Kidney (tissue), 14 donors: ENCODE data around the gene SDHAF1. TPM values are rescaled to one million over a fixed set of nuclear protein-coding genes. Genes with fewer than 3 reads are reported as not detected.

Experiments used
- DNase-seq, 5 donors: peaks; one replicate each; pipeline ENCODE4 v3.0.0-alpha.2; 2013 to 2020
- FAIRE-seq: peaks from 2 replicates; lab custom pipeline; 2012; peaks lifted over from hg19 to GRCh38; lab: Jason Lieb, UNC
- H3K27ac ChIP-seq, 2 donors: one replicate each; pipeline ENCODE4 v1.7.0; 2013; ENCODE audit warnings: low read depth in 2 of 2, low read length in 2 of 2, inconsistent platforms in 1 of 2
- H3K27me3 ChIP-seq: one replicate; pipeline ENCODE4 v1.7.1; 2013; ENCODE audit warnings: low read length, inconsistent platforms; ENCODE audit not compliant: control insufficient read depth, insufficient read depth
- H3K36me3 ChIP-seq, 3 donors: one replicate each; pipeline versions ENCODE4 v1.7.0 to v1.7.1; 2013; ENCODE audit warnings: low read length in 3 of 3, control low read depth in 1 of 3, inconsistent platforms in 1 of 3; ENCODE audit not compliant: insufficient read depth in 3 of 3, control insufficient read depth in 2 of 3
- H3K4me1 ChIP-seq, 3 donors: one replicate each; pipeline versions ENCODE4 v1.7.0 to v1.7.1; 2013; ENCODE audit warnings: low read length in 3 of 3, inconsistent platforms in 1 of 3, low read depth in 1 of 3; ENCODE audit not compliant: control insufficient read depth in 2 of 3, insufficient read depth in 2 of 3
- H3K4me3 ChIP-seq, 3 donors: one replicate each; pipeline versions ENCODE4 v1.7.0 to v1.8.1; 2013; ENCODE audit warnings: low read length in 3 of 3, control low read depth in 1 of 3, inconsistent platforms in 1 of 3
- H3K9ac ChIP-seq, 3 donors: one replicate each; pipeline versions ENCODE4 v1.7.0 to v1.7.1; 2013; ENCODE audit warnings: low read length in 3 of 3, control low read depth in 1 of 3, inconsistent platforms in 1 of 3
- H3K9me3 ChIP-seq, 3 donors: one replicate each; pipeline versions ENCODE4 v1.7.0 to v1.7.1; 2013; ENCODE audit warnings: low read length in 3 of 3, control low read depth in 1 of 3, inconsistent platforms in 1 of 3; ENCODE audit not compliant: control insufficient read depth in 2 of 3, insufficient read depth in 1 of 3
- intact Hi-C: fragments of 100-400 bp; cut with DNase I; formaldehyde crosslinking; loops from one replicate; pipeline ENCODE4 v1.11.1; 2022
- polyA plus RNA-seq: library from polyadenylated mRNA; stranded (reverse); fragments of 350-450 nt; fragmentation: Illumina TruSeq; extraction: RNeasy Lipid Tissue Mini Kit (QIAGEN cat#74804); gene quantifications from one replicate; pipeline ENCODE4 v1.2.3, GENCODE V29; 2014; ENCODE audit warnings: low read depth, low replicate concordance; ENCODE audit not compliant: insufficient read depth
- total RNA-seq: library from RNA; stranded (reverse); fragmentation: NEBNext Ultra II Directional; extraction: Animal tissue kit (Norgen Biotek cat#: 25700); gene quantifications from one replicate; pipeline ENCODE4 v1.2.1, GENCODE V29; 2021
- TF ChIP-seq, protein P1 (sequence below): IDR thresholded peaks from 3 replicates; pipeline ENCODE4 v1.5.1; 2012; ENCODE audit warnings: mild to moderate bottlenecking, moderate library complexity, borderline replicate concordance; ENCODE audit not compliant: insufficient read depth; ENCODE audit errors: extremely low read depth
- donor health status: control.
- donor health status: control.
- donor health status: control.
- donor health status: control.
- donor health status: control.
- donor health status: DM: yes; HTN: yes; CAD: no.
- donor health status: Normal renal cell carcinoma (clear cell type).

Gene SDHAF1
- total and polyA plus RNA-seq, 2 donors from 2014 or later, result 15.0 to 34.3 TPM

- DNase-seq (no peak), FAIRE-seq (no peak)
- H3K27ac ChIP-seq, result no peak overlapping the region
- no peak overlapping the region for H3K4me3 ChIP-seq
- TF ChIP-seq, protein P1, sequence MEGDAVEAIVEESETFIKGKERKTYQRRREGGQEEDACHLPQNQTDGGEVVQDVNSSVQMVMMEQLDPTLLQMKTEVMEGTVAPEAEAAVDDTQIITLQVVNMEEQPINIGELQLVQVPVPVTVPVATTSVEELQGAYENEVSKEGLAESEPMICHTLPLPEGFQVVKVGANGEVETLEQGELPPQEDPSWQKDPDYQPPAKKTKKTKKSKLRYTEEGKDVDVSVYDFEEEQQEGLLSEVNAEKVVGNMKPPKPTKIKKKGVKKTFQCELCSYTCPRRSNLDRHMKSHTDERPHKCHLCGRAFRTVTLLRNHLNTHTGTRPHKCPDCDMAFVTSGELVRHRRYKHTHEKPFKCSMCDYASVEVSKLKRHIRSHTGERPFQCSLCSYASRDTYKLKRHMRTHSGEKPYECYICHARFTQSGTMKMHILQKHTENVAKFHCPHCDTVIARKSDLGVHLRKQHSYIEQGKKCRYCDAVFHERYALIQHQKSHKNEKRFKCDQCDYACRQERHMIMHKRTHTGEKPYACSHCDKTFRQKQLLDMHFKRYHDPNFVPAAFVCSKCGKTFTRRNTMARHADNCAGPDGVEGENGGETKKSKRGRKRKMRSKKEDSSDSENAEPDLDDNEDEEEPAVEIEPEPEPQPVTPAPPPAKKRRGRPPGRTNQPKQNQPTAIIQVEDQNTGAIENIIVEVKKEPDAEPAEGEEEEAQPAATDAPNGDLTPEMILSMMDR, result no peak
- no peaks in the 10 kb centered on the region for H3K4me1 ChIP-seq
- intact Hi-C loops, result no loop called here
- no peaks in the 10 kb centered on the region for H3K27me3 ChIP-seq
- H3K36me3 ChIP-seq, result peaks cover 0 to 4% (median 0%) of the 10 kb centered on the region in 3 donors
- H3K9me3 ChIP-seq, result no peaks in the 10 kb centered on the region
- H3K9ac ChIP-seq, result no peak overlapping the region
Measured at GRCh38 chr19:36003284-36003683, 8.3 kb downstream of the SDHAF1 start.

DNA sequence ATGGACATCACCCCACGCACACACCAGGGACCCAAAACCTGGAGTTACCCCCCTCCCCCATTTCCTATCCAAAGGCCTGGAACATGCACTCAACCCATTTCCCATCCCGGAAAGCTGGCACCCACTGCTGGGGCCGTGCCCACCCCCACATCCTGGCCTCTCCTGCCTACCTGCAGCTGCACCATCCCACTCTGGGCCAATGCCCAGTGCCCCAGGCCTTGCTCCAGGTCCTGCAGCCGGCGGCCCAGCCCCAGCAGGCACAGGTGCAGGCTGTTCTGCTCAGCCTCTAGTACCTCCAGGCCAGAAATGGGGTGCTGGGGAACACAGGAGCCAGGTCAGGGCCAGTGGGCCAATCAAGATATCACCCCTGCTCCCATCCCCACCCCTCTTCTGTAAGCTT lies 12.0 kb downstream of the SDHAF1 start:
- Histone ChIP-seq H3K27me3 (no peaks in the 10 kb centered on the region), H3K9me3 (no peaks in the 10 kb centered on the region), H3K27ac (no peak overlapping the region), H3K4me3 (no peak overlapping the region), H3K36me3 (no peaks in the 10 kb centered on the region), H3K9ac (no peak overlapping the region), H3K4me1 (no peaks in the 10 kb centered on the region)
- FAIRE-seq (no peak), DNase-seq (no peak)
- intact Hi-C loops, result no loop called here
- TF ChIP-seq, protein P1, result no peak

GRCh38 chr19:36008336-36008978 lies 13.5 kb downstream of the SDHAF1 start, which contains the start of gene SYNE4:
SYNE4 (minus strand) TSS chr19:36008813; CDS start chr19:36008681, 132 bp downstream.
- TF ChIP-seq, protein P1, result no peak
- no peaks in the 10 kb centered on the region for H3K27me3 ChIP-seq
- intact Hi-C loops, result no loop called here
- H3K4me3 ChIP-seq, result peak within 1 kb of the TSS; percentile 36 to 61 (median 47)
- H3K4me1 ChIP-seq, result peaks cover 0 to 4% (median 0%) of the 10 kb centered on the region in 3 donors
- H3K9ac ChIP-seq, result peak within 1 kb of the TSS in 1 of 3 donors; percentile 48
- H3K36me3 ChIP-seq, result no peaks in the 10 kb centered on the region
- peak; percentile 84 to 90 (median 88) for DNase-seq
- FAIRE-seq, result no peak
- H3K9me3 ChIP-seq, result no peaks in the 10 kb centered on the region
- peak within 1 kb of the TSS in 1 of 2 donors; percentile 37 for H3K27ac ChIP-seq

DNA sequence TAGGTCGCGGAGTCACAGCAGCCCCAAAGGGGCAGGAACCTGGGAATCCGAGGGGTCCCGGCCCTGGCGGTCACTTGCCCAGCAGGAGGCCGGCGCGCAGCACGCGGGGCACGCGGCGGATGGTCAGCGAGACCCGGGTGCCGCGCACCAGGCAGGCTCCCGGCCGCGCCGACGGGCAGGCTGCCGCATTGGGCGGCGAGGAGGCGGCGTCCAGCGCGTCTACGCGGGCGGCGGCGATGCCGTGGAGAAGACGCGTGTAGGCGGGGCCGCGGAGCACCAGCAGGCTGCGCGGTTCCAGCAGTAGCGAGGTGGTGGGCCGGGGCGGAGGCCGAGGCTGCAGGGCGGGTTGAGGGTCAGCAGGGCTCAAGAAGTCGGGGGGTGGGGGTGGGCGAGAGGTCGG lies 14.2 kb downstream of the SDHAF1 start:
- FAIRE-seq (no peak), DNase-seq (peak; percentile 54 to 91 (median 77))
- H3K9me3 ChIP-seq, result no peaks in the 10 kb centered on the region
- H3K9ac ChIP-seq, result peak overlapping the region in 1 of 3 donors; percentile 48
- intact Hi-C loops, result no loop called here
- no peaks in the 10 kb centered on the region for H3K27me3 ChIP-seq
- peak overlapping the region in 2 of 3 donors; percentile 11 to 61 for H3K4me3 ChIP-seq
- H3K4me1 ChIP-seq, result peaks cover 0 to 5% (median 0%) of the 10 kb centered on the region in 3 donors
- TF ChIP-seq, protein P1, result no peak
- no peaks in the 10 kb centered on the region for H3K36me3 ChIP-seq
- no peak overlapping the region for H3K27ac ChIP-seq
